Endothelial cell (in vitro differentiated cells): ENCODE measurements around the gene BORCS8. TPM values are rescaled to one million over a fixed set of nuclear protein-coding genes. Genes with fewer than 3 reads are reported as not detected.

ENCODE experiments used
- DNase-seq: peaks from one replicate; pipeline ENCODE4 v3.0.0; 2021; ENCODE audit warnings: low spot score
- H3K27ac Mint-ChIP-seq: one replicate; pipeline ENCODE4 v1.8.0; 2021; ENCODE audit warnings: mixed read lengths, inconsistent platforms; ENCODE audit not compliant: unreplicated experiment
- H3K27me3 Mint-ChIP-seq: one replicate; pipeline ENCODE4 v1.8.0; 2021; ENCODE audit warnings: mild to moderate bottlenecking, moderate library complexity, mixed read lengths, inconsistent platforms; ENCODE audit not compliant: unreplicated experiment
- H3K36me3 Mint-ChIP-seq: one replicate; pipeline ENCODE4 v1.8.0; 2021; ENCODE audit warnings: mild to moderate bottlenecking, low read depth, mixed read lengths, inconsistent platforms; ENCODE audit not compliant: unreplicated experiment
- H3K4me1 Mint-ChIP-seq: one replicate; pipeline ENCODE4 v1.8.0; 2021; ENCODE audit warnings: mild to moderate bottlenecking, mixed read lengths, inconsistent platforms; ENCODE audit not compliant: unreplicated experiment
- H3K4me3 Mint-ChIP-seq: one replicate; pipeline ENCODE4 v1.8.0; 2021; ENCODE audit warnings: mild to moderate bottlenecking, mixed read lengths, inconsistent platforms; ENCODE audit not compliant: unreplicated experiment
- H3K9me3 Mint-ChIP-seq: one replicate; pipeline ENCODE4 v1.8.0; 2021; ENCODE audit warnings: mixed read lengths, inconsistent platforms; ENCODE audit not compliant: unreplicated experiment
- total RNA-seq: library from RNA; stranded (reverse); fragmentation: NEBNext Ultra II Directional; extraction: Animal tissue kit (Norgen Biotek cat#: 25700); gene quantifications from one replicate; pipeline ENCODE4 v1.2.1, GENCODE V29; 2021; ENCODE audit not compliant: unreplicated experiment
- TF ChIP-seq, protein P1 (sequence below): fragments of 200-600 bp; sonication (generic); IDR thresholded peaks from one replicate; pipeline ENCODE4 v1.5.0; 2021; ENCODE audit warnings: antibody characterized with exemption; ENCODE audit not compliant: unreplicated experiment

The BORCS8 gene
- total RNA-seq, 1 donor from 2014 or later = 31.3 TPM

DNA sequence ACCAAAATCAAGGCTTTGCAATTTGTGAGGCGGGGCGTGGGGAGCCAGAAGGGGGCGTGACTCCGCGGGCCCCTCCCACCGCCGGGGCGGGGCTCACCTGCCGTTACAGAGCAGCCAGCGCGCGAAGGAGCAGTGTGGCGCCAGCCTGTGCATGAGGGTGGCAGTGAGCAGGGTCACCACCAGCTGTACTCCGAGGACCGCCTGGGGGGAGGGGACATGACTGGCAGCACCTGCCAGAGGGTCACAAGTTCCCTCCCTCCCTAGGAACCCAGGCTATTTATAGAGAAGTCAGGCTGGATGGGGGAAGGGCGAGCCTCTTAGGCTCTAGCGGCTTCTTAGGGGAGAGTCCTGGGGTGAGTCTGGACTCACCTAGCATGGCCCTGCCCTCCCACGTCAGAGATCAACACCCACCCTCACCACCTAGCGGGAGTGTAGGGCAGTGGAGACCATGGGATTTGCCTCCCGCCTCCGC lies 57.2 kb downstream of the BORCS8 start:
- Mint-ChIP-seq H3K9me3 (no peaks in the 10 kb centered on the region), H3K27ac (no peak overlapping the region), H3K27me3 (peaks cover 11% of the 10 kb centered on the region), H3K36me3 (peaks cover 8% of the 10 kb centered on the region), H3K4me3 (no peak overlapping the region), H3K4me1 (peaks cover 5% of the 10 kb centered on the region)
- TF ChIP-seq, protein P1, sequence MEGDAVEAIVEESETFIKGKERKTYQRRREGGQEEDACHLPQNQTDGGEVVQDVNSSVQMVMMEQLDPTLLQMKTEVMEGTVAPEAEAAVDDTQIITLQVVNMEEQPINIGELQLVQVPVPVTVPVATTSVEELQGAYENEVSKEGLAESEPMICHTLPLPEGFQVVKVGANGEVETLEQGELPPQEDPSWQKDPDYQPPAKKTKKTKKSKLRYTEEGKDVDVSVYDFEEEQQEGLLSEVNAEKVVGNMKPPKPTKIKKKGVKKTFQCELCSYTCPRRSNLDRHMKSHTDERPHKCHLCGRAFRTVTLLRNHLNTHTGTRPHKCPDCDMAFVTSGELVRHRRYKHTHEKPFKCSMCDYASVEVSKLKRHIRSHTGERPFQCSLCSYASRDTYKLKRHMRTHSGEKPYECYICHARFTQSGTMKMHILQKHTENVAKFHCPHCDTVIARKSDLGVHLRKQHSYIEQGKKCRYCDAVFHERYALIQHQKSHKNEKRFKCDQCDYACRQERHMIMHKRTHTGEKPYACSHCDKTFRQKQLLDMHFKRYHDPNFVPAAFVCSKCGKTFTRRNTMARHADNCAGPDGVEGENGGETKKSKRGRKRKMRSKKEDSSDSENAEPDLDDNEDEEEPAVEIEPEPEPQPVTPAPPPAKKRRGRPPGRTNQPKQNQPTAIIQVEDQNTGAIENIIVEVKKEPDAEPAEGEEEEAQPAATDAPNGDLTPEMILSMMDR = no peak
- no peak for DNase-seq

DNA sequence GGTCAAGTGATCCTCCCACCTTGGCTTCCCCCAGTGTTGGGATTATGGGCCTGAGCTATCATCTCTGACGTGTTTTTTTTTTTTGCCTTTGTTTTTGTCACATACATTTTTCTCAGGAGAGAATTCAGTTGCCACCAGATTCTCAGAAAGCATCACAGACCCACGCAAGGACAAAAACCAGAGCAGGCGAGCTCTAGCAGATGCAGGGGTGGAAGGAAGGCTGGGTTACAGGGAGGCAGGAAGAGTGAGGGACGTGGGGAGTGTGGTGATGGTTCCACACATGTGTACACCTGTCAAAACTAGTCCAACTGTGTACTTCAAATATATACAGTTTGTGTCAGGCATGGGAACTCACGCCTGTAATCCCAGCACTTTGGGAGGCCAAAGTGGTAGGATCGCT lies 58.0 kb downstream of the BORCS8 start:
- H3K27me3 Mint-ChIP-seq = peaks cover 11% of the 10 kb centered on the region
- H3K36me3 Mint-ChIP-seq = peaks cover 11% of the 10 kb centered on the region
- no peak for DNase-seq
- H3K4me1 Mint-ChIP-seq = peaks cover 5% of the 10 kb centered on the region
- H3K4me3 Mint-ChIP-seq = no peak overlapping the region
- TF ChIP-seq, protein P1 = no peak
- no peaks in the 10 kb centered on the region for H3K9me3 Mint-ChIP-seq
- no peak overlapping the region for H3K27ac Mint-ChIP-seq

- peaks cover 16% of the 10 kb centered on the region for H3K36me3 Mint-ChIP-seq
- H3K4me3 Mint-ChIP-seq = no peak overlapping the region
- H3K4me1 Mint-ChIP-seq = peaks cover 5% of the 10 kb centered on the region
- no peaks in the 10 kb centered on the region for H3K9me3 Mint-ChIP-seq
- no peak overlapping the region for H3K27ac Mint-ChIP-seq
- no peak for DNase-seq
- TF ChIP-seq, protein P1 = no peak
- peaks cover 9% of the 10 kb centered on the region for H3K27me3 Mint-ChIP-seq
Observed at GRCh38 chr19:19132912-19133311, 59.0 kb downstream of the BORCS8 start.

DNA sequence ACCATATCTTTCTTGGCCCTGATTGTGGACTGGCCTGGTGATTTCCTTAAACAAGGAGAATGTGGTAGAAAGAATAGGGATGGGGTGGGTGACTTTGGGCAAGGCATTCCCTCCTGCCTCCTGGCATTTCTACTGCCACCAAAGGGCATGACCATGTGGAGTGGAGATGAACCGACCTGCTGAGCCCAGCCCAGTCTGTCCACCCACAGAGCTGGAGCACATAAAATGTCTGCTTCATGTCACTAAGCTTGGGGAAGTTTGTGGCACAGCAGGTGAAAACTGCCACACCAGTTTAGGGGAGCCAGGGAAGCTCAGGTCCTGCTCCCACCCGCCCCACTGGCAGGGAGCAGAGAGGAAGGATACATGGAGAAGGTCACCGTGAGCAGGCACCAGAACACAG lies 60.0 kb downstream of the BORCS8 start:
- Mint-ChIP-seq H3K9me3 (no peaks in the 10 kb centered on the region), H3K4me3 (peak overlapping the region; percentile 65), H3K4me1 (no peaks in the 10 kb centered on the region), H3K36me3 (peaks cover 19% of the 10 kb centered on the region), H3K27ac (no peak overlapping the region), H3K27me3 (peaks cover 9% of the 10 kb centered on the region)
- TF ChIP-seq, protein P1 = no peak
- no peak for DNase-seq

Other genes with a start within 250 kb of the BORCS8 start
- 109 TPM for gene SUGP2, start 158.6 kb downstream of the BORCS8 start, total RNA-seq
- 25.9 TPM for gene ARMC6, start 158.5 kb downstream of the BORCS8 start, total RNA-seq
- 7.5 TPM for gene SLC25A42, start 128.2 kb downstream of the BORCS8 start, total RNA-seq
- 25.1 TPM for gene TMEM161A, start 53.7 kb downstream of the BORCS8 start, total RNA-seq
- 0.97 TPM for gene MEF2B, start 21.9 kb downstream of the BORCS8 start, total RNA-seq
- gene RFXANK, start 106 bp upstream of the BORCS8 start, total RNA-seq = 131 TPM
- gene NR2C2AP, start 11.3 kb upstream of the BORCS8 start, total RNA-seq = 4.3 TPM
- gene NCAN, start 19.8 kb upstream of the BORCS8 start, total RNA-seq = 0.05 TPM
- gene TM6SF2, start 81.1 kb upstream of the BORCS8 start, total RNA-seq = 1.4 TPM
- gene SUGP1, start 128.4 kb upstream of the BORCS8 start, total RNA-seq = 73.2 TPM
- 49.3 TPM for gene MAU2, start 128.7 kb upstream of the BORCS8 start, total RNA-seq
- 150 TPM for gene GATAD2A, start 213.5 kb upstream of the BORCS8 start, total RNA-seq